PFSK-1 (cell line): ENCODE results near the gene ALG5.

Source experiments
- POLR2AphosphoS5 ChIP-seq: IDR thresholded peaks from 2 replicates; pipeline ENCODE4 v1.6.1; 2012; ENCODE audit warnings: low read depth, mild to moderate bottlenecking, control low read depth, low read length, moderate library complexity
- SIN3A ChIP-seq: IDR thresholded peaks from 2 replicates; pipeline ENCODE4 v1.6.1; 2012; ENCODE audit warnings: mild to moderate bottlenecking, low read length, moderate library complexity, borderline replicate concordance; ENCODE audit not compliant: insufficient read depth

DNA sequence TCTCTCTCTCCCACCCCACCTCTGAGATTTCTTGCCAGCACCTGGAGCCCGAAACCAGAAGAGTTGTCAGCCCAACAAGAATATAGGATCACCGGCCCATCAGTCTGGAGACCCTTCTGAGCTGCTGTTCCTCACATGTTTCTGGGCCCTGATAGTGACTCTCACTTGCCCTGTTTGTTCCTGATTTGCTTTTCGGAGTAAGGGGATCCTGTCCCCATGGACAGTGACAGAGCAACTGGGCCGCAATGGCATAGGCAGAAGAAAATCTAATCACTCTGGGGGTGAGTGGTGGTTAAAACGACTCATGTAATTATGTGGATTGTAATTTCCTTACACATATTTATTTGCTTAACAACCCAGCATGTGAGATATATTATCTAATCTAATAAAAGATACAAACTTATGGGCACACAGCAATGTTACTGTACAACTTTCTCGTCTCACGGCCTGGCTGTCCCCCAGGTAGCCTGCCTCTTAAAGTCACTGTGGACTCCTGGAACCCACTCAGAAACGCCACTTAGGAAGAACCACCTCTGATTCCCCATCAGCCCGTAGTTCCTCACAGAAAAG, 78.4 kb downstream of the ALG5 start:
- TF ChIP-seq SIN3A (no peak), POLR2AphosphoS5 (no peak)
